Mucosa of rectum (tissue), 2 donors: ENCODE results near the gene CRYBA4.

ENCODE experiments used
- H3K27ac ChIP-seq, 2 donors: one replicate each; pipeline ENCODE4 v1.7.0; 2013; ENCODE audit warnings: inconsistent platforms in 2 of 2, low read depth in 2 of 2, low read length in 2 of 2
- H3K27me3 ChIP-seq, 2 donors: one replicate each; pipeline ENCODE4 v1.7.0; 2013; ENCODE audit warnings: low read length in 2 of 2; ENCODE audit not compliant: control insufficient read depth in 2 of 2, insufficient read depth in 2 of 2
- H3K36me3 ChIP-seq, 2 donors: one replicate each; pipeline ENCODE4 v1.7.0; 2013; ENCODE audit warnings: low read length in 2 of 2; ENCODE audit not compliant: control insufficient read depth in 2 of 2, insufficient read depth in 2 of 2
- H3K4me1 ChIP-seq, 2 donors: one replicate each; pipeline ENCODE4 v1.7.0; 2013; ENCODE audit warnings: low read length in 2 of 2, mild to moderate bottlenecking in 1 of 2; ENCODE audit not compliant: control insufficient read depth in 2 of 2, insufficient read depth in 2 of 2
- H3K4me3 ChIP-seq, 2 donors: one replicate each; pipeline ENCODE4 v1.7.0; 2013; ENCODE audit warnings: low read length in 2 of 2
- H3K9ac ChIP-seq, 2 donors: one replicate each; pipeline ENCODE4 v1.7.0; 2013; ENCODE audit warnings: low read length in 2 of 2, low read depth in 1 of 2, mild to moderate bottlenecking in 1 of 2
- H3K9me3 ChIP-seq, 2 donors: one replicate each; pipeline ENCODE4 v1.7.0; 2013; ENCODE audit warnings: low read length in 2 of 2; ENCODE audit not compliant: control insufficient read depth in 2 of 2
- donor health status: healthy.
- donor health status: Normal muscosa, but diverticular disease.

Gene CRYBA4

DNA sequence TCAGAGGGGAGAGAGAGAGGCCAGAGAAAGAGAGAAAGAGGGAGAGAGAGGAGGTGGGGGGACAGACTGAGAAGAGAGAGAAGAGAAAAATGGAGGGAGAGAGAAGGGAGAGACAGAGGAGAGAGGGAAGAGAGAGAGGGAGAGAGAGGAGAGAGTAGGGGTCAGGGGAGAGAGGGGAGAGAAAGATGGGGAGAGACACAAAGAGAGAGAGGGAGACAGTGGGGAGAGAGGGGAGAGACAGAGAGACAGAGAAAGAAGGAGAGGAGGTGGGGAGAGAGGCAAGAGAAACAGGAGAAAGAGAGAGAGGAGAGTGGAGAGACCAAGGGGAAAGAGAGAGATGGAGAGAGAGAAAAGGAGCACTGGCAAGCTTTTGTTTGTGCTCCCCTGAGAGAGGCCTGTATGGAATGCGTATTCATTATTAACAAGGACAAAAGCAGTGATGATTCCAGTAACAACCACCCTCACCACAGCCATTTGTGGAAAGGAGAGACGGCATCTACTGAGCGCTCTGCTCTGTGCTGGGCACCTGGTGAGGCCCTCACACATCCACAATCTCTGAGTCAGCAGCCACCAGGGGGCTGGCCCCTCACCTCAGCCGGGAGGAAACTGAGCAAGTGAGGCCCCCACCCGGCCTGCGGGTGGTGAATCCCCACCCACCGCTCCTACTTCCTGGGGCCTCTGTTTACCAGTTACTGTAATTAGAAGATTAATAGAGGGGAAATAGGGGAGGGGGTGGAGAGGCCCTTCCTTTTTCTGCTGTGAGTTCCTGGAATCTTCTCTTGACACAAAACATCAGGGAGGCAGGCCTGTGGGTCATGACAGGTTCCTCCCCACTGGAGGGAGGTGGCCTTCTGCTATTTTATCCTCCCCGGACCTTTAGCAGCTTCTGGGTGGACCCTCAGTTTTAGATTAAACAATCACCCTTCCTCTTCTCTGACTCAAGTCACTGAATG lies 21.0 kb downstream of the CRYBA4 start:
- Histone ChIP-seq H3K27ac (peak overlapping the region in 1 of 2 donors; percentile 13), H3K4me3 (no peak overlapping the region), H3K27me3 (peaks cover 0 to 8% of the 10 kb centered on the region in 2 donors)

GRCh38 chr22:26643418-26644100 lies 21.8 kb downstream of the CRYBA4 start:
- Histone ChIP-seq H3K27me3 (peaks cover 0 to 10% of the 10 kb centered on the region in 2 donors), H3K9ac (no peak overlapping the region), H3K4me1 (peaks cover 0 to 4% of the 10 kb centered on the region in 2 donors), H3K27ac (peak overlapping the region in 1 of 2 donors; percentile 13), H3K4me3 (no peak overlapping the region), H3K36me3 (no peaks in the 10 kb centered on the region), H3K9me3 (no peaks in the 10 kb centered on the region)

More for the DNA sequence above, 21.0 kb downstream of the CRYBA4 start:
- Histone ChIP-seq H3K9ac (no peak overlapping the region), H3K9me3 (no peaks in the 10 kb centered on the region), H3K4me1 (peaks cover 0 to 4% of the 10 kb centered on the region in 2 donors), H3K36me3 (no peaks in the 10 kb centered on the region)

DNA sequence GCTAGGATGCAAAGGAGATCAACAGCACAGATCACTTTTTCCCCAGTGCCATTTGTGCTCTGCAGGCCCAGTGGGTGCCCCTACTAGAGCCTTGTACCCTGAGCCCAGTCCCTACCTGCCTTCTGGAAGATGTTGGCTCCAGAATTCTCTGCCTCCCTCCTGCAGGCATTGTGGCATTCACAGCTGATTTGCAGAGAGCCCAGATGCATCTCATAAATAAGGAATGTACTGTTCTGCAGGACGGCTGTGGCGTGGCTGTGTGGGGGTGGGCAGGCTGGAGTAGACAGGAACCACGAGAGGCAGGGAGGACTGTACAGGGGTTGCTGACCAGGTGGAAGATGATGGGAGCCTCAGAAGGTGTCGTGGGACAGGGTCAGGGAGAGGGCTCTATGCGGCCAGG lies 24.4 kb downstream of the CRYBA4 start:
- Histone ChIP-seq H3K9me3 (no peaks in the 10 kb centered on the region), H3K4me3 (no peak overlapping the region), H3K9ac (no peak overlapping the region), H3K27ac (no peak overlapping the region), H3K36me3 (no peaks in the 10 kb centered on the region), H3K27me3 (peaks cover 3 to 14% of the 10 kb centered on the region in 2 donors), H3K4me1 (peaks cover 0 to 4% of the 10 kb centered on the region in 2 donors)

DNA sequence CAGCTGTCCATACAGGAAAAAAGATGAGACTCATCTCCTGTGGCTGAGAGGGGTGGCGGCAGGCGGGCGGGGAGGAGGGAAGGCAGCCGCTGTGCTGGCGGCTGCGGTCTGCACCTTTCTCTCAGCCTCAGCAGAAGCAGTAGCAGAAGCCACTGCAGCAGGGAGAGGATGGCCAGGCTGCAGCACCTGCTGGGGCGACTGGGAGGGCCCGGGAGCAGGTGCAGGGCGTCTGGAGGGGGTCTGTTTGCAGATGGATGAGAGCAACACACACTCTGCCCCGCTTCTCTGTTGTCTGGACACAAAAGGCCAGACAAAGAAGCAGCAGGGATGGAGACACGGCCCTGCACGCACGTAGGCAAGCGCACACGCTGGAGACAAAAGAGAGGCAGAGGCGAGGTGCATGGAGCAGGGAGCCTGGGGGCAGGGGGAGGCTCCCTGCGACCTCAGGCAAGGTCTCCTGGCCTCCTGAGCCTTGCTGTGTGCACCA lies 26.3 kb downstream of the CRYBA4 start:
- peaks cover 3 to 16% of the 10 kb centered on the region in 2 donors for H3K27me3 ChIP-seq
- no peaks in the 10 kb centered on the region for H3K36me3 ChIP-seq
- H3K4me3 ChIP-seq, result no peak overlapping the region
- no peaks in the 10 kb centered on the region for H3K9me3 ChIP-seq
- no peak overlapping the region for H3K27ac ChIP-seq
- no peak overlapping the region for H3K9ac ChIP-seq
- H3K4me1 ChIP-seq, result peaks cover 0 to 4% of the 10 kb centered on the region in 2 donors

- Histone ChIP-seq H3K27ac (no peak overlapping the region), H3K4me3 (no peak overlapping the region), H3K9ac (no peak overlapping the region), H3K4me1 (peaks cover 0 to 4% of the 10 kb centered on the region in 2 donors), H3K36me3 (no peaks in the 10 kb centered on the region), H3K9me3 (no peaks in the 10 kb centered on the region), H3K27me3 (peaks cover 3 to 16% of the 10 kb centered on the region in 2 donors)
These were observed 27.0 kb downstream of the CRYBA4 start for GRCh38 chr22:26648528-26649388.

DNA sequence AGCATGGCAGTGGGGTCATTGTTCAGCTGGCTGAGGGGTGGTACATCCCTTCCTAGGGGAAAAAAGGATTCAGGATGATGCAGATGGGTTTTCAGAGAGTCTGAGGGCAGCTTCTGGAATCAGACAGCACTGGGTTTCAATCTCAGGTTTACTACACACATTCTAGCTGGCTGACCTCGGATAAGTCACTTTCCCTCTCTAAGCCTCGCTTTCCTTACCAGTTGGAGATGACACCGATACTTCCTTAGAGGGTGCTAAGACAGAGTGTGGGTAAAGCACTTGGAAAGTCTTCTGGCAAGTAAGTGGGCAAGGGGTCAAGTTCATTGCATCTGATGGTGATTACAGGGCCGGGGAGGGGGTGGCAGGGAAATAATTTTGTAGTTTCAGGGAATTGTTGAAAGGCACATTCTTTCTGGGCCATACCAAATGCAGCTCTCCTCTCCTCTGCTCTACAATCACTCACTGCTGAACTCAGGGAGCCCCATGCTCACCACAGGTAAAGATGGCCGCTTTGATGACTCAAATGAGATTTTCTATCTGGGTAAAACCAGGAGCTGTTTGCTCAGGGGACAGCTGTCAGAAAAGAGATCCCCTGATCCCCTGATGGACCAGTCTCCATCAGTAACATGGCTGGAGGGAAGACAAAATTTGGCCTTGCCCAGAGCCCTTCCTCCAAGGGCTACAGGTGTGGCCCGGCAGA lies 29.1 kb downstream of the CRYBA4 start:
- Histone ChIP-seq H3K27ac (no peak overlapping the region), H3K9ac (no peak overlapping the region), H3K4me1 (no peaks in the 10 kb centered on the region), H3K9me3 (no peaks in the 10 kb centered on the region), H3K36me3 (no peaks in the 10 kb centered on the region), H3K4me3 (no peak overlapping the region), H3K27me3 (peaks cover 6 to 19% of the 10 kb centered on the region in 2 donors)

DNA sequence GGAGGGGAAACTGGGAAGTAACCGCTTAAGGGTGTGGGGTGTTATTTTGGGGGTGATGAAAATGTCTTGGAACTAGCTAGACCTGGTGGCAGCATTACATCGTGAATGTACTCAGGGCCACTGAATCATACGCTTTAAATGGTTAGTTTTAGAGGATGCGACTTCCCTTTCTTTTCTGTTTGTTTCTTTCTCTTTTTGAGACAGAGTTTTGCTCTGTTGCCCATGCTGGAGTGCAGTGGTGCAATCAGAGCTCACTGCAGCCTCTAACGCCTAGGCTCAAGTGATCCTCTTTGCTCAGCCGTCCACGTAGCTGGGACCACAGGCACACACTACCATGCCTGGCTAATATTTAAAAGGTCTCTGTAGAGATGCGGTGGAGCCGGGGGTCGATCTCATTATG lies 30.1 kb downstream of the CRYBA4 start:
- no peaks in the 10 kb centered on the region for H3K9me3 ChIP-seq
- no peaks in the 10 kb centered on the region for H3K36me3 ChIP-seq
- H3K9ac ChIP-seq, result no peak overlapping the region
- peaks cover 6 to 20% of the 10 kb centered on the region in 2 donors for H3K27me3 ChIP-seq
- no peaks in the 10 kb centered on the region for H3K4me1 ChIP-seq
- no peak overlapping the region for H3K4me3 ChIP-seq
- no peak overlapping the region for H3K27ac ChIP-seq

- Histone ChIP-seq H3K27ac (no peak within 1 kb of the TSS), H3K9me3 (no peaks in the 10 kb centered on the region), H3K4me3 (peak within 1 kb of the TSS; percentile 24 to 70), H3K9ac (peak within 1 kb of the TSS in 1 of 2 donors; percentile 24), H3K4me1 (peaks cover 0 to 9% of the 10 kb centered on the region in 2 donors), H3K36me3 (no peaks in the 10 kb centered on the region), H3K27me3 (peaks cover 15 to 26% of the 10 kb centered on the region in 2 donors)
These were observed 35.4 kb downstream of the CRYBA4 start, which contains the start of gene MIAT for GRCh38 chr22:26656891-26657851. Gene MIAT, plus strand, starts transcription at chr22:26657588.
